Stimulated activated CD8-positive, alpha-beta memory T cell treated with anti-CD3 and anti-CD28 coated beads, Interleukin-15, amount 100 ng/mL, for 1 hour (primary cell): ENCODE measurements around the gene CNEP1R1.
A peak's percentile ranks its signal among the peaks of the same experiment; 100 is the strongest.

ENCODE experiments used
- DNase-seq: peaks from one replicate; pipeline ENCODE4 v3.0.0-alpha.2; 2020; ENCODE audit warnings: low read depth

CNEP1R1 gene

DNA sequence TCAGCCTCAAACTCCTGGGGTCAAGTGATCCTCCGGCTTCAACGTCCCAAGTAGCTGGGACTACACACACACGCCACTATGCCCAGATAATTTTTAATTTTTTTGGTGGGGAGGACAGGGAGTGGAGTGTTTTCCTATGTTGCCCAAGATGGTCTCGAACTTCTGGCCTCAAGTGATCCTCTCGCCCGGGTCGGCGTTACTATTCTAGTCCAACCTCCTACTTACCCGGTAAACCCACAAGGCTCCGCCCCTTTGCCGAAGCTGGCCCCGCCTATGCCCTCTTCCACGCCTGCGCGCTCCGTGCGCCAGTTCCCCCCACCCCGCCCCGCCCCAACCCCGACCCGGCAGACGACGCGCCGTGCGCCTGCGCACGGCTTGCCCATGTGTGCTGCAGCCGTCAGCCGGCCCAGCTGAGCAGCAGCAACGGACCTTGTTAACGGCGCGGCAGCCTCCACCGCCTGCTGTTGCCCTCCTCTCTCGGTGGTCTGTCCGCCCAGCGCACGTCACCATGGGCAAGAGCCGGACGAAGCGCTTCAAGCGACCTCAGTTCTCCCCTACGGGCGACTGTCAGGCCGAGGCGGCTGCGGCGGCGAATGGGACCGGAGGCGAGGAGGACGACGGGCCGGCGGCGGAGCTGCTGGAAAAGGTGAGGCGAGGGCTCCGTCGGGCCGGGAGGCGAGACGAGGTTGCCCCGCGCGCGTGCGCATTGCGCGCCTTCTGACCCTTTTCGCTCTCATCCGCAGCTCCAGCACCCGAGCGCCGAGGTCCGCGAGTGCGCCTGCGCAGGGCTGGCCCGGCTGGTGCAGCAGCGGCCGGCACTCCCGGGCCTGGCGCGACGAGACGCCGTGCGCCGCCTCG lies 40.8 kb downstream of the CNEP1R1 start, which contains the start of gene HEATR3:
HEATR3 (plus strand) TSS at position 347 of the 858 bp plus-strand sequence; CDS start at position 509, 162 bp downstream.
- DNase-seq: peak; percentile 91

DNA sequence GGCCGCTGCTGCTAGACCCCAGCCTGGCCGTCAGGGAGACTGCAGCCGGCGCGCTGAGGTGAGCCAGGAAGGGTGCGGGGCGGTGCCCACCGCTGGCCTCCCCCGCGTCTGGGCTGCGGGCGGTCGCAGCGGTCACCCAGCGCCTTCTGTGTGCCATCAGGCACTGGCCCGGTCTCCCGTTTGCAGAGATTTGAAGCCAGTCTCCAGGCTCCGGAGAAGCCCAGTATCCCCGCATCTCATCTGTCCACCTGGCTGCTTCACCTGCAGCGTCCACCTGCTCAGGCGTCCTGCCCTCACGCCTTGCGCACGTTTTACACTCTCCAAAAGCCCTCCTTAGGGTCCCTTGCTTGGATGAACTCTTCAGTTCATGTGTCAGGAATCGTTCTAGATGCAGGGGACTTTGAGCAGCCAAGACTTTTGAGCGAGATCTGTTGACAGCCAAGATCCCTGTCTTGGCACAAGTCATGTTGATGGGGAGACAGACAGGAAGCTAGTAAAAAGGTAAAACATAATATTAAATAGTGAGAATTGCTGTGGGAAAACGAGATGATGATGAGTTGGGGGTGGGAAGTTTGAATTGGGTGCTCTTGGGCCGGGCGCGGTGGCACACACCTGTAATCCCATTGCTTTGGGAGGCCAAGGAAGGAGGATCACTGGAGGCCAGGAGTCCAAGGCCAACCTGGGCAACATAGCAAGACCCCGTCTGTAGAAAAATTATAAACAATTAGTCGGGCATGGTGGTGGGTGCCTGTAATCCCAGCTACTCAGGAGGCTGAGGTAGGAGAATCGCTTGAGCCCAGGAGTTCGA lies 41.7 kb downstream of the CNEP1R1 start:
- DNase-seq: no peak

DNA sequence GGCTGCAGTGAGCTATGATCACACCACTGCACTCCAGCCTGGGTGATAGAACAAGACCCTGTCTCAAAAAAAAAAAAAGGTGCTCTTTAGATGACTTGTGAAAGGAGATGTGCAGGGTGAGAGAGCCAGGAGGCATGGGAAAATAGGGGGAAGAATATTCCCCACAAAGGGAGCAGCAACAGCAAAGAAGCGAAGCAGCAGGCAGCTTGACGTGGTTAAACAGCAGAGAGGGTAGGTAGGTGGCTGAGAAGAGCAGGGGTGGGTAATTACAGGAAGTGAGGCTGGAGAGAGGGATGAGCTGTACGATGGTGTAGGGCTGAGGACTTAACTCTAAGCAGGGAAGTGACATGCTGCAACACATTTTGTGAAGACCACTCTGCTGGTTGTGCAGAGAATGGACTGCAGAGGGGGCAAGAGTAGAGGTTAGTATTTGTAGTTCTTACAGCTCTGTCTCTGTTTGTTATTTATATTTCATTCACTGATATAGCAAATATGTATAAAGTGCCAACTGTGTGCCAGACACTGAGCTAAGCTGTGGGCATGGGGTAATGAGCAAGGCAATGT lies 42.3 kb downstream of the CNEP1R1 start:
- DNase-seq: no peak

DNA sequence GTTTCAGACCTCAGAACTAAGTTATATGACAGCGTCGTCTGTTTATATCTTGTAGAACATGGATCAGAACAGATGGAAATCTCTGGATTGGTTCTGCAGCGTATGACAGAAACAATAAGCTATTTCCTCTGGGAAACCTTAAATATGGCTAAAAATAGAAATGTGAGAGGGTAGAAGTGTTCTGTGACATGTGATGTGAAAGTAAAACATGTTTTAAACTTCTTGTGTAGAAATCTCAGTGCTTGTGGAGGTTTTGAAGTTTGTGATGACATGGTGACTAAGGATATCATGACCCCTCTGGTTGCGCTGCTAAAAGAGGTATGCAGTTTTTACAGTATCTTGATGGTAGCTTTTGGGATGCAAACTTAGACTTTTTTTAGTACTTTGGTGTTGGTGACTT lies 43.5 kb downstream of the CNEP1R1 start:
- no peak for DNase-seq

DNA sequence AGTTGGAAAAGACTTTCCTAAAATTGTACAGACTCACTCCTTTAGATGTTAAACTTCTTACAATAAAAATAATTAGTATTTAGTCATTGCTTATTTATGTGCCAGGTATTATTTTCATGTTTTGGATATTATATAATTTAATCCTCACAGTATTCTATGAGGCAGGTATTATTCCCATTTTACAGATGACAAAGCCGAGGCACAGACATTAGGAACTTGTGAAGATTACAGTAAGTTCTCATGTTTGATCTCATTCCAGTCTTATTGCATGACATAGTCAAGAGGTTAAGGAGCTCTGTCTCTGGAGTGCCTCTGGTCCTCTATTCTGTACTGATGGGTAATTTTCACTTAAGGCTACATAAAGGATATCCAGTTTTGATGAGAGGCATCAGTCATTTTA lies 44.0 kb downstream of the CNEP1R1 start:
- no peak for DNase-seq

DNA sequence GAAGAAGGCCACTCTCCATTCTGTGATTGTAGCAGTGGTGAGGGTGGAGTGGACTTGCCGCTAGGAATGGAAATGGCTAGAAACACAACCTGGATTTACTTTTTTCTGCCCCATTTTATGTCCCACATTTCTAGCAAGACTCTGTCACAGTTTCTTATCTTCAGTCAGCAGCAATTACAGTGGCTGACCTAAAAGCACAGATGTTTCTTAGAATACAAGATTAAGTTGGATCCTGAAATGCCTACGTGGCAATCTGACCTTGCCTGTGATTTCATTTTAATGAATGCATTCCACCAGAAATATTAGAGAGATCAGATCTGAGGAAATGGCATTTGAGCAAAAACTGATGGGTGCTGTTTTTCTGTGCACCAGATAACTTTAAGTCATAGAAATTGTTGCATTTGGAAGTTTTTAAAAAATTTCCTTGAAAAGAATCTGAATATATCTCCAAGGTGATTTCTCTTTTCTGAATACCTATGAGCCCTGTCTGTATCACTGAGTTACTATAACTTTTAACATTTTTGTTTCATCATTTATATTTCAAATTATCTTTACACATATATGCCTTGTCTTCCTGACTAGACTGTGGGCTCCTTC lies 46.1 kb downstream of the CNEP1R1 start:
- DNase-seq: no peak

DNA sequence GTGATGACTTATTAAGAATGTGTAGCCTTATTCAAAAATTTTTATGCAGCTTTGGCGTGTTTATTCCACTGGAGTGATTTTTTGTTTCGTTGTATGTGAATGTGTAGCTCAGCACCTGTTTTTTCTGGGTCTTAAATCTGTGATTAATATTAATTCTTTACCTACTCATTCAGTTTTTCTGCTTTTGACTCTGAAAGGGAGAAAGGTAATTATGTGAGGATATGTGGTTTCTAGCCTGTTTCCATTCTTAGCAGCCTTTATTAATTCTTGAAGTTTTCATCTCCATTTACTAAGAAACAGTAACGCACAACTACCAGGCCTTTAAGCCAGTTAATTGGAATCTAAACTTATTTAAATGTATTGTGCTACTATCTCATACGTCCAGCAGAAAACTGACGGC lies 47.7 kb downstream of the CNEP1R1 start:
- DNase-seq: no peak

DNA sequence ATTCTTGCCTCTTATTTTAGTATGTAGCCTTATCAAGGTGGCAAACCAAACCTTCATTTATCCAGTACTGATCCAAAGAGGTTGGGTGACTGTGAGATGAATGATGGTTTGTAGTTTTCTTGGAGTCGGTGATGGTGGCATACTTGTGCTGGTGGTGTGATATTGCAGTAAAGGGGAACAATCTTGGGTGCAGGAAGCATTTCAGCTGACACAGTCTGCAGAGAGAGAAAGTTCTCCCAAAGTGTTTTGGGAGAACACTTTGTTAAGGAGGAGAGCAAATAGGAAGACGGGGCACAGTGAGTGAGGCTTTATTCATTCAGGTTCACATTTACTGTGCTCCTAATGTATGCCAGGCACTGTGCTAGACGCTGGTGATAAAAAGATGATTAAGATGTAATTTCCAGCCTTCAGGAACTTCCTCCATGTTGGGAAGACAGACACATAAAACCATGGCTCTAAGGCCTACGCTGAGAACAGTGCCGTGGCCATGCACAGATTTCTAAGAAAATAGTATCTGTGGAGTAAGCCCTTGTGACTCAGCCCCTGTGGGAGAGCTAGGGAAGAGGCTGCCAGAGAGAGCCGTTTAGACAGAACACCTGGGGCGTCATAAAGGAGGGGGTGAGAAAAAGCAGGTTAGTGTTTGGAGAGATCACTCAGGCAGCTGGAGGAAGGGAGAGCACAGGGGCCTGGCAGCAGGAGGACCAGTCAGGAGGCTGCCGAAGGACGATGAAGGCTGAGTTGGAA lies 54.5 kb downstream of the CNEP1R1 start:
- DNase-seq: no peak

DNA sequence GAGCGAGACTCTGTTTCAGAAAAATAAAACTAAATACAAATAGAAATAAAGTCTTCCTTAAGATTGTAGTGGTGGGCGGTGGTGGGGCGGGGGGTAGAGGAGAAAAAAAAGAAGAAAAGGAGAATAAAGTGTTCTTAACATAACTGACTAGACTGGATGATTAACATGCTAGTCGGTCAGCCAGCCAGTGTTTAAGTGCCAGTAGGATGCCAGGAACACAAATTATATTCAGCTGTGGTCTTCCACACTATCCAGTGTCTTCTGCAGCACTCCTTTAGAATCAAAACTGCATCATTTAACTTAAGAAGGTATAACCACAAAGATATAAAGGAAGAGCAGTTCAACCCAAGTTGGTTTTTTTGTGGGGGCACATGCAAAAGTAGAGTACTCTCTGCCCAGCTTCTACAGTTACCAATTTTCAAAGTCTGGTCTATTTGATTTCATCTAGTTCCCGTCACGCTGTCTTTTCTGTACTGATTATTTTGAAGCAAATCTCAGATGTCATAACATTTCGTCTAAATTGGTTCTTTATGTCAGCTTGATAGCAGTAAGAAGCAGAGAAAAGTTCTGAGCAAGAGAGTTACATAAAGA lies 56.5 kb downstream of the CNEP1R1 start:
- DNase-seq: no peak

DNA sequence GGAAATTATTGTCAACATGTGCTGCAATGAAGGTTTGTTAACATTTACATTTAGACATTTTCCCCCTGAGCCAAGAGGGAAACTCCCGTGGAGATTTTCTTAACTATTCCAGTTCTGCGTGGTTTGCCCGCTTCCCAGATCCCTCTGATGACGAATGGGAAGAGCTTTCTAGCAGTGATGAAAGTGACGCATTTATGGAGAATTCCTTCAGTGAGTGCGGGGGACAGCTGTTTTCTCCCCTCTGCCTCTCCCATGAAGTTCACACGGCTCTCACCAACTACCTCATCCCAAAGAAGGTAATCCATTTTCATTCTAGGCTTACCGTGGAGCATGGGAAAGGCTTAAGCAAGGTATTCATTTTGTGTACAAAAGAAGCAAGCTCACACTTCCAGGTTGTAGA lies 59.0 kb downstream of the CNEP1R1 start:
- no peak for DNase-seq

DNA sequence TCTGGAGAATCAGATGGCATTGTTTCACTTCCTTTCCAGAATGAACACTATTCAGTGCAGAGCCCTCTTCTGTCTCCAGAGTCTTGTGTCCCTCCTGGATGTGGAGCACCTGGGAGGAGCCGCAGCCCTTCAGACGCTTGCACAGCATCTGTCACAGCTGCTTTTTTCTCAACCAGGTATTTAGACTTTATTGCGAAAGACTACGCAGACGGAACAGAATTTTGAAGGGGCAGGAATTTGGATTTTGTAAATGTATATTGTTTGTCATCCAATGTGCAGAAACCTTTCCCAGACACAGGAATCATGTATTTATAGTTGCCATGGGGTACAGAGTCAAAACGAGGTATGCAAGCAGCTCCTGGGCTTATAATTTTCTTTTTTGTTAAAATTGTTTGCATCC lies 61.2 kb downstream of the CNEP1R1 start:
- no peak for DNase-seq
